ENCODE measurements around the gene CYP24A1.
"Not testable (repeated sequence)": the region's sequence is repeated elsewhere in the genome, so short reads cannot be mapped to it uniquely, and the experiment has no call there.

The CYP24A1 gene

DNA sequence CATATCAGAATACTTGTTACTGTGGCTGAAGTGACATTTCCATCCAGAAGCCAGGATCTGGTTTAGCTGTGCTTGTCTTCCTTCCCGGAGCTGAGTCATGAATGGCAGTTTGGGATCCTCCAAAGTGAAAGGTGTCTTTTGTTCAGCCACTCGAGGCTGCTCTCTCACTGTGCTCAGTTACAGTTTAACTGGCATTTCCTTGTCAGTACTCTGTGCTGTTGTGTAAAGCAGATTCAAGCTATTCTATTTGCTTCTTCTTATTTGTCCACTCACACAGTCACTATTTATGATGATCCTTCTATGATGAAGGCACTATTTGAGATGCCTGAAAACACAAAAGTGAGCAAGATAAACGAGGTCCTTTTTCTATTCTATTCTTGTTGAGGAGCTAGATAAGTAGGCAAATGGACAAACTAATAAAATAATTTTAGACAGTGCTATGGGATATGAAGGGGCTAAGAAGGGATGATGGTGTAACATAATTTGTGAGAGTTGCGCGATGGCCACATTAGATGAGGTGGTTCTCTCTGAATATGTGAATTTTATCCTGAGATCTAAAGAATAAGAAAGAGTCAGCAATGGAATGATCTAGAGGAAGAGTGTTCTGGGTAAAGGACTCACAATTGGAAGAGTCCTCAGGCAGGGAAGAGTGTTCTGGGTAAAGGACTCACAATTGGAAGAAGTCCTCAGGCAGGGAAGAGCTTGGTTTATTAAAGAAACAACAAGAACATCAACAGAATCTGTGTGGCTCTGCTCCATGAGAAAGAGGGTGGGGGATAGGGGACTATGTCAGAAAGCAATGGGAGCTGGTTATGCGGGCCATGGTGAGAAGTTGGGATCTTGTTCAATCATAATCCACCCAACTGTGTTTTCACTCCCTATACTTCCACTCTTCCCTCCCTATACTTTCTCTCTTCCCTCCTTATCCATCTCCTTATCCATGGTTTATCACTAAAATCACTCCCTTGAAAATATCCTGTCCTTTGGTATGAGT, 40.1 kb downstream of the CYP24A1 start:
- TF ChIP-seq, protein P1, sequence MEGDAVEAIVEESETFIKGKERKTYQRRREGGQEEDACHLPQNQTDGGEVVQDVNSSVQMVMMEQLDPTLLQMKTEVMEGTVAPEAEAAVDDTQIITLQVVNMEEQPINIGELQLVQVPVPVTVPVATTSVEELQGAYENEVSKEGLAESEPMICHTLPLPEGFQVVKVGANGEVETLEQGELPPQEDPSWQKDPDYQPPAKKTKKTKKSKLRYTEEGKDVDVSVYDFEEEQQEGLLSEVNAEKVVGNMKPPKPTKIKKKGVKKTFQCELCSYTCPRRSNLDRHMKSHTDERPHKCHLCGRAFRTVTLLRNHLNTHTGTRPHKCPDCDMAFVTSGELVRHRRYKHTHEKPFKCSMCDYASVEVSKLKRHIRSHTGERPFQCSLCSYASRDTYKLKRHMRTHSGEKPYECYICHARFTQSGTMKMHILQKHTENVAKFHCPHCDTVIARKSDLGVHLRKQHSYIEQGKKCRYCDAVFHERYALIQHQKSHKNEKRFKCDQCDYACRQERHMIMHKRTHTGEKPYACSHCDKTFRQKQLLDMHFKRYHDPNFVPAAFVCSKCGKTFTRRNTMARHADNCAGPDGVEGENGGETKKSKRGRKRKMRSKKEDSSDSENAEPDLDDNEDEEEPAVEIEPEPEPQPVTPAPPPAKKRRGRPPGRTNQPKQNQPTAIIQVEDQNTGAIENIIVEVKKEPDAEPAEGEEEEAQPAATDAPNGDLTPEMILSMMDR (conservative IDR thresholded peaks at IDR 0.05; ENCODE audit: low read length), result no peak
- DNase-seq (ENCODE audit: low read depth), result peak; percentile 56
- peak overlapping the region; percentile 25 for H3K4me3 ChIP-seq (ENCODE audit: low read length)

DNA sequence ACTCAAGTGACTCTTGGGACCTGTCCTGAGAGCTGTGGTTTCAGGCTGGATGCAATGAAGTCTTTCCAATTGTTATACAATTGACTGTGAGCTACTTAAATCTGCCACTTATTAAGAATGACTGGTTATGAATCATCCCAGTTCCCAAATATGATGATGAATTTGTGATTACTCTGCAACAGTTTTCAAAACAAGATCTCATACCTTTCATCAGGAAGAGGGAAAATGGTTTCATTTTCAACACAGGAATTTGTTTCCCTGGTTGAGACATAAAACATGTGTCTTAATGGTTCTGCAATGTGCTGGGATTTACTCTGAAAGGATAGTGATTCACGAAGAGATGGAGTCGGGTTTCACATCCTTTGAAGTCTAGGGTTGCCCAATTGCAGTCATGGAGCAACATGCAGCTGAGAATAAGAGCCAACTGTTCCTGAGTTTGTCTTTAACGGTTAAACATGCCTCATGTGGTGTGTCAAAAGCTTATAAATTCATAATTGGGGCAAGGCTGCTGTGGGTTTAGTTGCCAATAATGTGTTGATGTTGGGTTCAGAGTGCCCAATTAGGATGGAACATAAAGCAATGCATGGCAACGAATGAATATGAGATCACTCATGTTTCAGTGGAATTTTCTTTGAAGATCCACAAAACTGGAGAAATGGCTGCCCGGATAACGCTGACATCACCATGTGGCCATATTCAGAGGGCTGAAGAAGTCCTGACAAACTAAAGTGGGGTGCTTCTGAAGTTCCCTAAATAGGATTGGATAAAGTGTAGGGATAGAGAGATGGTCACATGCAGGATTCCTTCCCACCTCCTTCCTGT, 41.0 kb downstream of the CYP24A1 start:
- TF ChIP-seq, protein P1 (conservative IDR thresholded peaks at IDR 0.05; ENCODE audit: low read length), result no peak
- peak; percentile 99 for DNase-seq (ENCODE audit: low read depth)
- H3K4me3 ChIP-seq (ENCODE audit: low read length), result peak overlapping the region; percentile 25

DNA sequence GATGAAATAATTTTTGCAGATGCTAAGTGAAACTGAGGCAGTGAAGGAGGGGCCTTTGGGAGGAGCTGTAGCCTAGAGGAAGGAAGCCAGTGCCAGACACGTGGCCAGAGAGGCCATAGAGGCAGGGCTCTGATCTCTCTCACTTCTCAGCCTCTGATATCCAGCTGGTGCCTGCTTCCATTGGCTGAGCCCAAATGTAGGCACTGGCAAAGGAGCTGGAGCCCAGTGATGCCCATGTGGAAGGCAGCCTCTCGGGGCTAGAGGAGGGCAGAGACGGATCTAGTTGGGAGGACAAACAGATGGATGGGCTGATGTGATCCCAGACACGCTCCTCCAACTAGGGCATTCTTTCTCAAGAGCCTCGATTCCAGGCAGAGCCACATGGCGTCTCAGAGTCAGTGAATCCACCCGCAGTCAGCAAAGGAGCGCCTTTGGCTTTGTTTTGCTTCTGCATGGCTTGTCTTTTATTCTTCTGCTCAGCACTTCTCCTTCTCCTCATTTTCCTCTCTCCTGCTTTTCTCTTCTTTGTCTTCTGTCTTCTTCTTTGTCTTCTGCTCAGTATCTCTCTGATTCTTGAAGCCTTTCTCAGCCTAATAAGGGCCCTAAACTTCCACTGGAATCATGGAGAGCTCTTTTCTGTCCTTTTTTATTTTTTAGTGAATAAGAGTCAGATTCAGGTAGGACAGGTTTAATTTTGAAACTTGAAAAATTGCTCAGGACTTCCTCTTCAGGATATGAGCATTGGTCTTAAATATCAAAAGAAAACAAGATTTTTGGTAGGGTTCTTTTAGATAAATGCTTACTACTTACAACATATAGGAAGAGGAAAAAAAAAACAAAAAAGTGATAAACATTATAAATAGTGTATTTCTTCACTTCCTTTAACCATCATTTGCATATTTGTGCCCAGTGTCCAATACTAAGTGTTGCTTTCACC, 41.8 kb downstream of the CYP24A1 start:
- no peak overlapping the region for H3K4me3 ChIP-seq (ENCODE audit: low read length)
- peak; percentile 42 for DNase-seq (ENCODE audit: low read depth)
- TF ChIP-seq, protein P1 (conservative IDR thresholded peaks at IDR 0.05; ENCODE audit: low read length), result no peak

- not testable (repeated sequence) for DNase-seq (ENCODE audit: low read depth)
These were observed 42.7 kb downstream of the CYP24A1 start for GRCh38 chr20:54131125-54131524.

DNA sequence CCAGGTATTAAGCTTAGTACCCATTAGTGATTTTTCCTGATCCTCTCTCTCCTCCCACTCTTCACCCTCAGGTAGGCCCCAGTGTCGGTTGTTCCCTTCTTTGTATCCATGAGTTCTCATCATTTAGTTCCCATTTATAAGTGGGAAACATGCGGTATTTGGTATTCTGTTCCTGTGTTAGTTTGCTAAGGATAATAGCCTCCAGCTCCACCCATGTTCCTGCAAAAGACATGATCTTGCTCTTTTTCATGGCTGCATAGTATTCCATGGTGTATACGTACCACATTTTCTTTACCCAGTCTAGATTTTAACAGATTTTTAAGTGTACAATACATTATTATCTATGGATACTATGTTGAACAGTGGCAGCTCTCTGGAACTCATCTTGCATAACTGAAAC, 44.4 kb downstream of the CYP24A1 start:
- no peak overlapping the region for H3K4me3 ChIP-seq (ENCODE audit: low read length)
- DNase-seq (ENCODE audit: low read depth), result no peak
- TF ChIP-seq, protein P1 (conservative IDR thresholded peaks at IDR 0.05; ENCODE audit: low read length), result no peak

More at GRCh38 chr20:54131125-54131524, 42.7 kb downstream of the CYP24A1 start:
- H3K4me3 ChIP-seq (ENCODE audit: low read length), result not testable (repeated sequence)

- TF ChIP-seq, protein P1 (conservative IDR thresholded peaks at IDR 0.05; ENCODE audit: low read length), result no peak
- DNase-seq (ENCODE audit: low read depth), result no peak
- no peak overlapping the region for H3K4me3 ChIP-seq (ENCODE audit: low read length)
These were observed 45.8 kb downstream of the CYP24A1 start for GRCh38 chr20:54127855-54128574.
